Fibroblast of skin of right biceps (primary cell): Measurements from ENCODE around the gene OAS3.
"Not testable (repeated sequence)": the region's sequence is repeated elsewhere in the genome, so short reads cannot be mapped to it uniquely, and the experiment has no call there.

Experiments
- DNase-seq: peaks from one replicate; pipeline ENCODE4 v3.0.0-alpha.2; 2013

The OAS3 gene

DNA sequence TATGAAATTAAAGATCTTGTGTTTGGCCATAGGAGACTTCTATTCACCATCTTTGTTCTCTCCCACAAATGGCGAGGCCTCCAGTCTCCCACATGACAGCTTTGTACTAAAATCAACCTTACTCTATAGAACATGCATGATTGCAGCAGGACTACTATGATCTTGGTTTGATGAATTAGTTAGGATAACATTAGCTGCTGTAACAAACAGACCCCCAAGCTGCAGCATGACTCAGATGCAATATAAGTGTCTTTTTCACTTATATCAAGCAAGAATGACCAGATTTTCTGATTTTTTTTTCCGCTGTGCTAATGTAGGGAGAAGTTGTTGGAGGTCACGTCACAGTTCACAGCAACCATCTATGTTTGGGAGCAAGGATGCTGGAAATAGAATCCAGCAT lies 10.8 kb upstream of the OAS3 start:
- DNase-seq, result no peak

- DNase-seq, result no peak
Observed at GRCh38 chr12:112927925-112928324, 10.3 kb upstream of the OAS3 start.

DNA sequence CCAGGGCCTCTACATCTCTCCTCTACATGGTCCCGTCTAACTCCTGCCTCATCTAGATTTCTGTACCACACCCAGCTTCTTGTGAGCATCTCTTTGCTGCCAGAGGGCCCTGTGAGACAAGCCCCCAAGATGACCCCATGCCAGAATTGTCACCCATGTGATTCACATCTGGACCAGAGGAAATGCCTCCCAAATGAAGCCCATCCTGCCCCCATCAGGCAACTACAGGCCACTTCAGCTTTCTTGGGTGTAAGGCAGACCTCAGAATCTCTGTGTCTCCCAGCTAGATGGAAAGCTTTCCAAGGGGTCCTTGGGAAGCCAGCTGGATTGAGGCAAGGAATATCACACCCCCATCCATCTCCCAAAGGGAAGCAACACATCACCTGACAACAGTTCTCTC lies 9.3 kb upstream of the OAS3 start:
- no peak for DNase-seq

DNA sequence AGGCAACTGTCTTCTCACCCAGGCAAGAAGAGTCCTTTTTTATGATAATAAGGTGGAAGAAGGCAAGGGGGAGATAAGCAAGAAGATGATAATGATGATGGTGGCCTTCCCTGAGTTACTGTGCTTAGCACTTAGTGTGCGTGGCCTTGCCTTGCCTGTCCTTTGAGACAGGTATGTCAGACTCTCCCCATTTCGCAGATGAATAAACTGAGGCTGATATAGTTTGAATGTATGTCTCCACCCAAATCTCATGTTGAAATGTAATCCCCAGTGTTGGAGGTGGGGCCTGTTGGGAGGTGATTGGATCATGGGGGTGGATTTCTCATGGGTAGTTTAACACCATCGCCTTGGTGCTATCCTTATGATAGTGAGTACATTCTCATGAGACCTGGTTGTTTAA lies 8.6 kb upstream of the OAS3 start:
- DNase-seq, result no peak

GRCh38 chr12:112930350-112930749 lies 7.9 kb upstream of the OAS3 start:
- no peak for DNase-seq

DNA sequence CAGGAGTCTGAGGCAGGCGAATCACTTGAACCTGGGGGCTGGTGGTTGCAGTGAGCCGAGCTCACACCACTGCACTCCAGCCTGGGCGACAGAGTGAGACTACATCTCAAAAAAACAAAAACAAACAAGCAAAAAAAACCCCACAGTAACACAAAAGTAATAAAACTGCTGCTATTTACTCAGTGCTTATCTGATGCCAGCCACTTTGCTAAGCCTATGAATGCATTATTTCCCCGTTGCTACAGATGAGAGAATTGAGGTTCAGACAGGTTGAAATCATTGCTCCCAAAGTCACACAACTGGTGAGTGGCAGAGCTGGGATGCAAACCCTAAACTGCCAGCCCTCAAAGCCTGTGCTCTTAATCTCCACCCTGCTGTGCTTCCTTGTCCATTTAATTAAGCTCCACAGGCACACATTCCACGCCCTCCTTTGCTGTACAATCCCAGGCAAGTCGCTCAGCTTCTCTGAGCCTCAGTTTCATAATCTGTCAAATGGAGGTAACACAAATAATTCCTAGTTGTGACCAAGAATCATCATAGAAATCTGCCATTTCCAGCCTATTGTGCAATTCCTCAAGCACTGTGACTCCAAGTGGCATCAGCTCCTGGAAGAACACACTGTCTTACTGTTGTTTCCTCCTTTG lies 5.7 kb upstream of the OAS3 start:
- no peak for DNase-seq

DNA sequence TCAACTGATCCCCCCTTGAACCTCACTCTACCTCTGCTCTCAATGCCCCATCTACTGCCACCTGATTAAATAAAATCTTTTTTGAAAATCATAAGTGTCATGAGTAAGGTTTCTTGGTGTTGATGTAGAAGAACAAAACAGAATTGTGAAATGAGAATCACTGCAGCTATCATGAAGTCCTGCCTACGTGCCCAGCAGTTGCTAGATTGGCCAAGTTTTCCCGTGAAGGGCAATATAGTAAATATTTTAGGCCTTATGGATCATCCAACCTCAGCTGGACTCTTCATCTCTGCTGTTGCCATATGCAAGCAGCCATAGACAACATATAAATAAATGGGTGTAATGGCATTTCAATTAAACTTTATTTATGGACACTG lies 5.2 kb upstream of the OAS3 start:
- no peak for DNase-seq

DNA sequence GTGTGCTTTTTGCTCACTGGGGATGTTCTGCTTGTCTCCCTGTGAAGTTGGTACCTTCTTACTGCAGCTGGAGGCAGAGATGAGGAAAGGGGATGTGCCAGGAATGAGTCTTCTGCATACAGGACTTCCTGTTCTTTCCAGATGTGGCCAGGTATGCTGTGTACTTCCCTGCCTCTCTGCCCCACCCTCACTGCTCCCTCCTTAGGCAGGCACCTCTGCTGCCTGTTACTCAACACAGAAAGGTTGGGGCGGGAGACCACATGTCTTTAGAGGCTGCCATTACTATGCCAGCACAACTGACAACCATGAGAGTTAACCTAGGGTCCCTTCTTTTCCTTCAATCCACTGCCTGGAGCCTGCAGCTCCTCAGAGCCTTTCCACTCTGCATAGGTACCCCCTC lies 2.0 kb upstream of the OAS3 start:
- no peak for DNase-seq

DNA sequence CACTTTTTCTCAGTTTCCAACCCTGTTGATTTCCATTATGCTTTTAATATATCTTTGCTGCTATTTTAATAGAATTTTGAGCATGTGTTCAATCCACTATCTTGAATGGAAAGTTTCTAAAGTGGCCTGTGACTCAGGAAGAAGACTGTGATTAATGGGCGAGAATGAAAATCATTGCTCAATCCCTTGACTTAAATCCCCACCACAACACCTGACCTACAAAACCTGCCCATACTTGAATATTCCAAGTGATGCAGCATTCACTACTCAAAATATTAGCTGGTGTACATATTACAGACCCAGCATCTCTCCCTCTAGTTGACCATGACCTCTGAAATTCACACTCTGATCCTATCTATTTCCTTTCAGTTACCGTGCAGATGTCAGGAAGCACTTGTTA lies 1.3 kb upstream of the OAS3 start:
- DNase-seq, result no peak

DNA sequence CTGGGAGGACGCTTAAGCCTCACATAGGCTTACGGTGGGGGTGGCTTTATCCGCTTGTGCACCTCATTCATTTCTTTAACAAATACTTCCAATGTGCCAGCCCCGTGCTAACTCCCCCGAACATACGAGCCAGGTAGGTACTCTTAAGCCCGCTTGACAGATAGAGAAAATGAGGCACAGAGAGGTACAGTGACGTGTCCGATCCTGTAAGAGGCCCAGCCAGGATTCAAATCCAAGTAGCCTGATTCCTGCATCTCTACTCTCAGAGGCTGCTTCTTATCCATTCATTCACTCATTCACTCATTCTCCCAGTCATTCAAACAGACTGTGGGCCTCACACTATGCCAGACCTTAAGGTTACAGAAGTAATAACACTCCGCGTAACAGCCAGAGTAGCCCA lies 477 bp downstream of the OAS3 start:
- no peak for DNase-seq

GRCh38 chr12:112939761-112940381 lies 1.6 kb downstream of the OAS3 start:
- no peak for DNase-seq

GRCh38 chr12:112941528-112942335 lies 3.5 kb downstream of the OAS3 start:
- DNase-seq, result no peak

GRCh38 chr12:112942572-112942971 lies 4.3 kb downstream of the OAS3 start:
- no peak for DNase-seq

GRCh38 chr12:112944024-112944690 lies 5.9 kb downstream of the OAS3 start:
- no peak for DNase-seq

GRCh38 chr12:112945515-112945914 lies 7.2 kb downstream of the OAS3 start:
- DNase-seq, result no peak

DNA sequence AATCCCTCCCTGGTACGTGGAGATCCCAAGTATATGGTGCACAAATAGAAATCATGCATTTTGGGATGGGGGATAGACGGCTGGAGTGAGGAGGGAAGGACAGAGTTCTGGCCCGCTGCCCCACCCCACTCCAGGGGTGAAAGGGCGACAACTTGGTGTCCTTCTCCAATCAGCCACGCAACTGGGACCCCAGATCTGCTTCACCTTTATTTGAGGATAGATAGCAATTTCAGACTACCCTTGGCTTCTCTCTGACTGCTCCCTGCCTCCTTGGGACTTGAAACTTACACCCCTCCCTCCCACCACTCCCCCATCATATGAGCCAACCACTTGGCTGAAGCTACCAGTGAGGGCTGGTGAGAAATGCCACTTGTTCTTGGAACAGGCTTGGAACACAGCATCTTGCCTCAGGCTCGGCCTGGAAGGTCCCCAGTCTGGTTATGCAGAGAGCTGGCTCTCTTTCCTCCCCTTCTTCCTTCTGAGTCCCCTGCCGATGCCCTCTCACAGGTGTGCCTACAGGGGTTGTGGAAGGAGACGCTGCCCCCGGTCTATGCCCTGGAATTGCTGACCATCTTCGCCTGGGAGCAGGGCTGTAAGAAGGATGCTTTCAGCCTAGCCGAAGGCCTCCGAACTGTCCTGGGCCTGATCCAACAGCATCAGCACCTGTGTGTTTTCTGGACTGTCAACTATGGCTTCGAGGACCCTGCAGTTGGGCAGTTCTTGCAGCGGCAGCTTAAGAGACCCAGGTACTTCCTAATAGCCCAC lies 8.1 kb downstream of the OAS3 start:
- no peak for DNase-seq

DNA sequence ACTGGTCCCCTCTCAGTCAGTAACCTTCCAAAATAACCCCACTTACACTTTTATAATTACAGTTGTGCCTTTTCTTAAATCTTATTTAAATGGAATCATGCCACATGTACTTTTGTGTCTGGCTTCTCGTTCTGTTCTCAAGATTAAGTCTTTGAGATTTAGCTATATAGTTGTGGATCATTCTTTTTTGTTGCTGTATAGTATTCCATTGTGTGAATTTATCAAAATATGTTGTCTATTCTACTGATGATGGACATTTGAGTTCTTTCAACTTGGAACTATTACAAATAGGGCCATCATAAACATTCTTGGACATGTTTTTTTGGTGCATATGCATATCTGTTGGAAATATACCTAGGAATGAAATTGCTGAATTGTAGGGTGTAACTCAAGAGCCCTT lies 9.0 kb downstream of the OAS3 start:
- no peak for DNase-seq

GRCh38 chr12:112947761-112948160 lies 9.5 kb downstream of the OAS3 start:
- no peak for DNase-seq

- no peak for DNase-seq
Observed at GRCh38 chr12:112948806-112949205, 10.5 kb downstream of the OAS3 start.

DNA sequence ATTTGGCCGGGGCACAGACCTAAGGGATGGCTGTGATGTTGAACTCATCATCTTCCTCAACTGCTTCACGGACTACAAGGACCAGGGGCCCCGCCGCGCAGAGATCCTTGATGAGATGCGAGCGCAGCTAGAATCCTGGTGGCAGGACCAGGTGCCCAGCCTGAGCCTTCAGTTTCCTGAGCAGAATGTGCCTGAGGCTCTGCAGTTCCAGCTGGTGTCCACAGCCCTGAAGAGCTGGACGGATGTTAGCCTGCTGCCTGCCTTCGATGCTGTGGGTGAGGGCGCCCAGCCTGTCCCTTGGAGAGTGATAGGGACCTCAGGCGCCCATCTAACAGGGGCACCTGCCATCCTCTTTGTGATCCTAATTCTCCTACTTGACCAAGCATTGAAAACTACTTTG lies 12.4 kb downstream of the OAS3 start:
- no peak for DNase-seq

DNA sequence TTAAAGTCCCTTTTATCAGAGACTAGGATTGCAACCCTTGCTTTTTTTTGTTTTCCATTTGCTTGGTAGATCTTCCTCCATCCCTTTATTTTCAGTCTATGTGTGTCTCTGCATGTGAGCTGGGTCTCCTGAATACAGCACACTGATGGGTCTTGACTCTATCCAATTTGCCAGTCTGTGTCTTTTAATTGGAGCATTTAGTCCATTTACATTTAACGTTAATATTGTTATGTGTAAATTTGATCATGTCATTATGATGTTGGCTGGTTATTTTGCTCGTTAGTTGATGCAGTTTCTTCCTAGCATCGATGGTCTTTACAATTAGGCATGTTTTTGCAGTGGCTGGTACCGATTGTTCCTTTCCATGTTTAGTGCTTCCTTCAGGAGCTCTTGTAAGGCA lies 18.9 kb downstream of the OAS3 start:
- DNase-seq, result not testable (repeated sequence)

GRCh38 chr12:112961074-112961473 lies 22.8 kb downstream of the OAS3 start:
- no peak for DNase-seq

DNA sequence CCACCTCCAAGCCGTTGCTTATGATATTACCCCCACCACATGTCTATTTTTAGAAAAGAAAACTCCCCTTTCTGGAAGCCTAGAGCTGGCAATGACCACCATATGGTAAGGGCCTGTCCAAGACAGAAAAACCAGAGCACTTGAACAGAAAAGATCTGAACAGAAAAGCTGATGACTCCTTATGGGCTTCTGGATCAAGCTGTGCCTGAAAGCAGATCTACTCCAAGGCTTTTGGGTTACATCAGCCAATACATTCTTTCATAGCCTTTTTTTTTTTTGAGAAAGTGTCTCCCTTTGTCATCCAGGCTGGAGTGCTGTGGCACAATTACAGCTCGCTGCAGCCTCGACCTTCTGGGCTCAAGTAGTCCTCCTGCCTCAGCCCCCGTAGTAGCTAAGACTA lies 23.3 kb downstream of the OAS3 start:
- no peak for DNase-seq
